Mucosa of rectum (tissue), 2 donors: ENCODE results near the gene PRLHR.

ENCODE experiments used
- H3K27ac ChIP-seq, 2 donors: one replicate each; pipeline ENCODE4 v1.7.0; 2013; ENCODE audit warnings: inconsistent platforms in 2 of 2, low read depth in 2 of 2, low read length in 2 of 2
- H3K27me3 ChIP-seq, 2 donors: one replicate each; pipeline ENCODE4 v1.7.0; 2013; ENCODE audit warnings: low read length in 2 of 2; ENCODE audit not compliant: control insufficient read depth in 2 of 2, insufficient read depth in 2 of 2
- H3K36me3 ChIP-seq, 2 donors: one replicate each; pipeline ENCODE4 v1.7.0; 2013; ENCODE audit warnings: low read length in 2 of 2; ENCODE audit not compliant: control insufficient read depth in 2 of 2, insufficient read depth in 2 of 2
- H3K4me1 ChIP-seq, 2 donors: one replicate each; pipeline ENCODE4 v1.7.0; 2013; ENCODE audit warnings: low read length in 2 of 2, mild to moderate bottlenecking in 1 of 2; ENCODE audit not compliant: control insufficient read depth in 2 of 2, insufficient read depth in 2 of 2
- H3K4me3 ChIP-seq, 2 donors: one replicate each; pipeline ENCODE4 v1.7.0; 2013; ENCODE audit warnings: low read length in 2 of 2
- H3K9ac ChIP-seq, 2 donors: one replicate each; pipeline ENCODE4 v1.7.0; 2013; ENCODE audit warnings: low read length in 2 of 2, low read depth in 1 of 2, mild to moderate bottlenecking in 1 of 2
- H3K9me3 ChIP-seq, 2 donors: one replicate each; pipeline ENCODE4 v1.7.0; 2013; ENCODE audit warnings: low read length in 2 of 2; ENCODE audit not compliant: control insufficient read depth in 2 of 2
- donor health status: healthy.
- donor health status: Normal muscosa, but diverticular disease.

PRLHR gene

DNA sequence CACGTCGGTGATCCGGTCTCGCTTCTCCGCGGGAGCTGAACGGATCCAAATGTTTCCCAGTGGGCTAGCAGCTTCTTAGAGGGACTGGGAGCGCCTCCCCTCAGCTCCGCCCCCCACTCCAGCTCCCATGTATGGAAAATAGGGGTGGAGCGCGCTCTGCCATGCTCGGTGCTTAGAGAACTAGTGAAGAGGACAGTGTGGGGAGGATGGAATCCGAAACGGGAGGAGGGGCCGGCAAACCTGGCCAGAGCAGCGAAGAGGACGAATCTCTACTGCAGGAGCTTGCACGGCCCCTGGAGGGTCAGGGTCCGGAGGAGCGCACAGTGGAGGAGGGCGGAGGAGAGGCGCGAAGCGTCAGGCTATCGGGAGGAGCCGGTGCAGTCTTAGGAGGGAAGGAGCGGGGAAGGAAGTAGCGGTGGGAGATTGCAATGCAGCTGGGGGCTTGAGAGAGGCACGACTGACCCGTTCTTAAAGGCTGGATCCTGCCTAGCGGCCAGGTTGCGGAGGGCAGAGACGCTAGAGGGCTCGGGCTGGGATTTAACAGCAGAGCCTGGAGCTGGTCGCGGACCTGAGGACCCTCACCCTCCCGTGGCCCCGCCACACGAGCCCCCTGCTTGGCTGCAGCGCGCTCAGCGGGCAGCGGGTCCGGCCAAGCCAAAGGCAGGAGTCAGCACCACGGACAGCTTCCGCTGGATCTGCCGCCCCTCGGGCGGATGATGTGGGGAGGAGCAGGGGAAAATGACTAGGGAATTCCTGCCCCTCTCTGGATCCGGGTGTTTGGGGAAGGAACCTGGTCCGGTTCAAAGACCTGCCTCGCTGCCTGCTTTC is at the start of gene PRLHR:
PRLHR (minus strand) TSS at position 51 of the 828 bp plus-strand sequence. CDS start 404 bp downstream, outside the sequence.
- Histone ChIP-seq H3K36me3 (no peaks in the 10 kb centered on the region), H3K27ac (no peak within 1 kb of the TSS), H3K4me3 (no peak within 1 kb of the TSS), H3K9ac (no peak within 1 kb of the TSS), H3K27me3 (peaks cover 16 to 32% of the 10 kb centered on the region in 2 donors), H3K9me3 (no peaks in the 10 kb centered on the region), H3K4me1 (peaks cover 0 to 4% of the 10 kb centered on the region in 2 donors)

DNA sequence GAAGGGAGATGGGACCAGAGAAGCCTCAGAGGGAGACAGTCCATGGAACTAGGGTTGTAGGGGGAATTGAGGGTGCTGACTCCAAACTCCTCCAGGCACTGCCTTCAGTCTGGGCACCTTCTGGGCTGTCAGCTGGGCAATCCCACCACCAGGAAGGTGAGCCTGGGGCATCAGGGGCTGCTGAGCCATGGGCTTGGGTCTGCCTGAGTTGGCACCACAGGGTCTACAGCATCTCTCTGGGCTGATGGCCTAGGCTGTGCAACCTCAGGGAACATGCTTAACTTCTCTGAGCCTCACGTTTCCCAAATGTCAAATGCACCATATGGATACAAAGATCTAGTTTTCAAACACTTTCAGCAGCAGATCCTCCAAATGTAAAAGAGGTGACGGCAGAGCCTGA is 46.8 kb upstream of the PRLHR start:
- H3K27ac ChIP-seq = no peak overlapping the region
- no peaks in the 10 kb centered on the region for H3K27me3 ChIP-seq
- H3K4me1 ChIP-seq = no peaks in the 10 kb centered on the region
- H3K9ac ChIP-seq = no peak overlapping the region
- no peaks in the 10 kb centered on the region for H3K36me3 ChIP-seq
- H3K4me3 ChIP-seq = no peak overlapping the region
- no peaks in the 10 kb centered on the region for H3K9me3 ChIP-seq

- H3K27me3 ChIP-seq = no peaks in the 10 kb centered on the region
- H3K4me3 ChIP-seq = no peak overlapping the region
- H3K9ac ChIP-seq = no peak overlapping the region
- H3K27ac ChIP-seq = no peak overlapping the region
- no peaks in the 10 kb centered on the region for H3K4me1 ChIP-seq
- H3K9me3 ChIP-seq = no peaks in the 10 kb centered on the region
- no peaks in the 10 kb centered on the region for H3K36me3 ChIP-seq
Observed at GRCh38 chr10:118638680-118639079, 43.2 kb upstream of the PRLHR start.

GRCh38 chr10:118635674-118636402 is 40.4 kb upstream of the PRLHR start:
- H3K9me3 ChIP-seq = no peaks in the 10 kb centered on the region

DNA sequence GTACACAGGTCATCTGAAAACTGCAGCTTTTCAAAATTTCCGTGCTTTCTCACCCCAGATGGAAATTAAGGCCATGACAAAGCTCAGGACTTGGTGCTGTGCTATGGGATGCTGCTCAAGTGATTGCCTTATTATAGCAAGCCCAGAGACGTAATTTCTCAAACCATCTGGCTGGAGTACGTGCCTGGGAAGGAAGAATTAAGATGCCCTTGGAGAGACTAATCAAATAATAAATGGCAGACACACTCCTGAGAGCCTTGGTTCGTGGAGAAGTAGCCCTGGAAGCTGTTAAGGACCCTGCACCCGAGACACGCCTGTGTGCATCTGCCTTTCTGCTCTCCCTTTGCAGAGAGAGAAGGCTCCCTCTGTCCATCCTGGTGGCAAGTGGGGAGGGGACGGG is 38.3 kb upstream of the PRLHR start:
- H3K4me1 ChIP-seq = peaks cover 0 to 3% of the 10 kb centered on the region in 2 donors
- peaks cover 0 to 2% of the 10 kb centered on the region in 2 donors for H3K27me3 ChIP-seq
- no peak overlapping the region for H3K4me3 ChIP-seq
- no peak overlapping the region for H3K9ac ChIP-seq
- no peaks in the 10 kb centered on the region for H3K9me3 ChIP-seq
- H3K36me3 ChIP-seq = no peaks in the 10 kb centered on the region
- no peak overlapping the region for H3K27ac ChIP-seq

More at GRCh38 chr10:118635674-118636402, 40.4 kb upstream of the PRLHR start:
- Histone ChIP-seq H3K4me3 (no peak overlapping the region), H3K27ac (no peak overlapping the region), H3K27me3 (peaks cover 0 to 2% of the 10 kb centered on the region in 2 donors), H3K4me1 (no peaks in the 10 kb centered on the region), H3K9ac (no peak overlapping the region), H3K36me3 (no peaks in the 10 kb centered on the region)

DNA sequence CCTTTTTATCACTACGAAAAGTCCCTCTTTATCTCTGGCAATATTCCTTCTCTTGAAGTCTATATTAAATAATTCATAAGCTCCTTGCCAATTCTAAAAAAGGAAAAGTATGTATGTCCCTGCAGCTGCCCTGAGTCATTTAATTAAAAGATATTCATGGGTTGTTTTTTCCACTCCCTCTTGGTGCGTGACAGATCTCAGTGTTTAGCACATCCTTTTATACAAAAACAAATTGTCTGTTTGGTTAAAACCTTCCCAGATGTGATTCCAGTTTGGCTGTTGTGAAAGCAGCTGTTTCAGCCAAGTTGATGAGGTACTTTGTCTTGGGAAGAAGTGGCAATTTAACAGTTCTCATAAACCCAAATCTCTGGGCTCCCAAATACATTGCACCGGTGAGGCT is 33.8 kb upstream of the PRLHR start:
- Histone ChIP-seq H3K27me3 (peaks cover 0 to 2% of the 10 kb centered on the region in 2 donors), H3K9ac (no peak overlapping the region), H3K4me1 (peaks cover 0 to 3% of the 10 kb centered on the region in 2 donors), H3K36me3 (no peaks in the 10 kb centered on the region), H3K9me3 (no peaks in the 10 kb centered on the region), H3K4me3 (no peak overlapping the region), H3K27ac (no peak overlapping the region)

GRCh38 chr10:118628397-118628796 is 32.9 kb upstream of the PRLHR start:
- no peak overlapping the region for H3K27ac ChIP-seq

DNA sequence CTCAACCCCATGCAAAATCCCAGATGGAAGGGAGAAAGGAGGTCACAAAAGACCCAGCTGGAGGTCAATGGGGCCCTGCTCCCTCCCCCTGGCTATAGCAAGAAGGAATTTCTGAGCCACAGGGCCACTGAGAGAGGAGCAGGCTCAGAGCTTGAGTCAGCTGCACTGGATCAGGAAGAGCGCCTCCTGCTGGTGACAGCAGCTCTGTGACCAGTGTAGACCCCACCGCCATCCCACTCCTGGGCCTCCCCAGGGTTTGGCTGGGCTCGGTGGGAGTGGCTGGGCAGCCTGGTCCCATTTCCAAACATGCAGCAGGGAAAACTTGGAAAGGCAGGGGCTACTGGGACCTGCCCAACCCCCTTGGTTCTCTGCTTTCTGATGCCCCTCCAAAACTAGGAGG is 31.5 kb upstream of the PRLHR start:
- Histone ChIP-seq H3K27me3 (peaks cover 0 to 2% of the 10 kb centered on the region in 2 donors), H3K4me1 (peaks cover 0 to 3% of the 10 kb centered on the region in 2 donors)

More at GRCh38 chr10:118628397-118628796, 32.9 kb upstream of the PRLHR start:
- Histone ChIP-seq H3K4me3 (no peak overlapping the region), H3K9ac (no peak overlapping the region), H3K9me3 (no peaks in the 10 kb centered on the region), H3K4me1 (peaks cover 0 to 3% of the 10 kb centered on the region in 2 donors), H3K27me3 (peaks cover 0 to 2% of the 10 kb centered on the region in 2 donors), H3K36me3 (no peaks in the 10 kb centered on the region)

GRCh38 chr10:118625504-118625903 is 30.1 kb upstream of the PRLHR start:
- no peaks in the 10 kb centered on the region for H3K27me3 ChIP-seq
- no peaks in the 10 kb centered on the region for H3K36me3 ChIP-seq
- H3K9ac ChIP-seq = no peak overlapping the region
- H3K4me3 ChIP-seq = no peak overlapping the region
- H3K4me1 ChIP-seq = peaks cover 0 to 3% of the 10 kb centered on the region in 2 donors
- no peak overlapping the region for H3K27ac ChIP-seq
- no peaks in the 10 kb centered on the region for H3K9me3 ChIP-seq

More for the DNA sequence above, 31.5 kb upstream of the PRLHR start:
- H3K4me3 ChIP-seq = no peak overlapping the region
- no peaks in the 10 kb centered on the region for H3K36me3 ChIP-seq
- H3K27ac ChIP-seq = no peak overlapping the region
- H3K9ac ChIP-seq = no peak overlapping the region
- H3K9me3 ChIP-seq = no peaks in the 10 kb centered on the region

- Histone ChIP-seq H3K4me3 (no peak overlapping the region), H3K9me3 (no peaks in the 10 kb centered on the region)
Observed at GRCh38 chr10:118624747-118625146, 29.3 kb upstream of the PRLHR start.

More at GRCh38 chr10:118624747-118625146, 29.3 kb upstream of the PRLHR start:
- Histone ChIP-seq H3K27me3 (no peaks in the 10 kb centered on the region), H3K36me3 (no peaks in the 10 kb centered on the region), H3K9ac (no peak overlapping the region), H3K4me1 (peaks cover 0 to 3% of the 10 kb centered on the region in 2 donors), H3K27ac (no peak overlapping the region)
